Loucy (cell line): ENCODE results near the gene TCF15.

Experiments
- CTCF ChIP-seq: fragments of 200-600 bp; sonication (generic); conservative IDR thresholded peaks from 2 replicates; pipeline ENCODE4 v1.5.1; 2014; ENCODE audit warnings: mild to moderate bottlenecking, antibody characterized with exemption, low read length
- EZH2phosphoT487 ChIP-seq: fragments of 200-600 bp; IDR thresholded peaks from 2 replicates; pipeline ENCODE4 v1.6.1; 2018; ENCODE audit warnings: antibody characterized with exemption, mild to moderate bottlenecking, moderate library complexity, borderline replicate concordance

GRCh38 chr20:584971-585301 lies 25.2 kb downstream of the TCF15 start:
- no peak for TF ChIP-seq CTCF
- TF ChIP-seq EZH2phosphoT487: no peak
